NCI-H345 treated with DMSO at 0.1 percent for 48 hours (cell line): Measurements from ENCODE around the gene TCF15.
"Not testable (repeated sequence)": the region's sequence is repeated elsewhere in the genome, so short reads cannot be mapped to it uniquely, and the experiment has no call there.

Experiments
- DNase-seq: peaks from one replicate; lab custom pipeline; 2025; ENCODE audit not compliant: unreplicated experiment; lab: John Stamatoyannopoulos, UW

TCF15 gene

DNA sequence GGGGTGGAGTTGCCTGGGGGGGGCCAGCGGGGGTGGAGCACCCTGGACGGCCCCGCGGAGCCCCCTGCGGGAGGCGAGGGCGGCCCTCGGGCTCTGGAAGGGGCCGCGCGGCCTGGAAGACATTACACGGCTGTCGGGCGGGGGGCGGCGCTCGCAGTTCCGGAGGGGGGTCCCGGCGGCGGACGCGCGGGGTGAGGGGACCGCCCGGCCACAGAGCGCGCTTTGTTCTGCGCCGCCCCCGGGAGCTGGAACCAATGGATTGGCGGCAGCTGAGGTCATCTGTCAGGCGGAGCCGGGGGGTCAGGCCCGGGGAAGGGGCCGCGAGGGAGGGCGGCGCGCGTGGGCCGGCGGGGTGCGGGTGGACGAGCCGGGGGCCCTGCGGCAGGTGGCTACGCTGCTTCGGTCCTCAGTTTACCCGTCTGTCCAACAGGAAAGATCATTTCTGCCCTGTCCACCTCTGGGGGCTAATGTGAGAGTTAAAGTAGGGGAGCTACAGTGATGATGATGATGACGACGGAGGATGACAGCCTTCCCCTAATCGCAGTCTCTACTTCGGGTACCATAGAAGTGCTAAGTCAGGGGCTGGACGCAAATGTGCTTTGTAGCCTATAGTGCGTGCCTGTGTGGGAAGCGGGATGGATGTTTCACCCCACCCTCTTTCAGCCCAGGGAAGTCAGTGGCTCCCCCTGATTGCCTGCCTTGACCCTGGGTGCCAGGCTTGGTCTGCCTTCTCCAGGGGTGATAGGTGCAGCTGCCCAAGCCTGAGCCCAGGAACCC, 32.5 kb upstream of the TCF15 start:
- DNase-seq: no peak

DNA sequence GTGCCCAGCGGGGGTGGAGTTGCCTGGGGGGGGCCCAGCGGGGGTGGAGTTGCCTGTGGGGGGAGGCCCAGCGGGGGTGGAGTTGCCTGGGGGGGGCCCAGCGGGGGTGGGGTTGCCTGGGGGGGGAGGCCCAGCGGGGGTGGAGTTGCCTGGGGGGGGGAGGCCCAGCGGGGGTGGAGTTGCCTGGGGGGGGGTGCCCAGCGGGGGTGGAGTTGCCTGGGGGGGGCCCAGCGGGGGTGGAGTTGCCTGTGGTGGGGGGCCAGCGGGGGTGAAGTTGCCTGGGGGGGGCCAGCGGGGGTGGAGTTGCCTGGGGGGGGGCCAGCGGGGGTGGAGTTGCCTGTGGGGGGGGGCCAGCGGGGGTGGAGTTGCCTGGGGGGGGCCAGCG, 31.9 kb upstream of the TCF15 start:
- not testable (repeated sequence) for DNase-seq

DNA sequence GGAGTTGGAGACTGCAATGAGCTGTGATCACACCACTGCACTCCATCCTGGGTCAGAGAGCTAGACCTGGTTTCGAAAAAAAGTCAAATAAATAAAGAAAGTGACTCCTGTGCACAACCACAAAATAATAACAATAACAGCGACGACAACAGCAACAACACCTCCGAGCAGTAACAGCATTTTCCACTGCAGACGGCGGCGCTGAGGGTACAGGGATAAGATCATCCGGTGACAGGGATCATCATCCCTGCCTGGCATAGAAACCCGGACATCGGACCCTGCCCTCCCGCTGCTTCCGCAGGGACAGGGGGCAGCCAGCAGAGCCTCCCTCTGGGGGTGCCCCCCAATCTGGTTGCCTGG, 31.4 kb upstream of the TCF15 start:
- DNase-seq: no peak

DNA sequence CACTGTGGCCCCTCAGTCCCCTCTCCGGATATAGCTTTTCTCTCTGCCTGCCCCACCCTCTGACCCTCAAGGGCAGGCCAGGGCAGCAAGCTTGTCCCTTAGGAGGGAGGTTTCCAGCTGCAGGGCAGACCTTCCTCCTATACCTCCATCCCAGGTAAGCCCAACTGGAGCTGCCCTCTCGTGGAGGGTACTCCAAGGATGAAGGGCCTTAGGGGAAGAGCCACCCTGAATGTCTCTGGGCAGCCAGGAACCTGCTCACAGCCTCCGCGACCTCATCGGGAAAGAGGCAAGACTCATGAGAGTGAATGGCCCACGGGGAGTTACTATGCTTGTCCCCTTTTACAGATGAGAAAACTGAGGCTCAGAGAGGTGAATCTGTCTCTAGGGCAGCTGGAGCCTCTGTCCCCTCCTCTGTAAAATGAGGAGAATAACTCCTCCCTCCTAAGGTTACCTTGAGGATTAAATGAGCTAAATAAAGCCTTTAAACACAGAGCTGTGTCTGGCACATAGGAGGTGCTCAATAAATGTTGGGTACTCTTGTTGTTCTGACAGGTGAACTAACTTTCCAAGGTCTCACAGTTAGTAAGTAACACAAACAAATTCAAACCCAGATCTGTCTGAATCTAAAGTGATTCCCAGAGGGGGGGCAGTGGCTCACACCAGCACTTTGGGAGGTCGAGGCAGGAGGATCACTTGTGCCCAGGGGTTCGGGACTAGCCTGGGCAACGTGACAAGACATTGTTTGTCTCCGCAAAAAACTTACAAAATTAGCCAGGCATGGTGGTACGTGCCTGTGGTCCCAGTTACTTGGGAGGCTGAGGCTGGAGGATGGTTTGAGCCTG, 30.8 kb upstream of the TCF15 start:
- DNase-seq: no peak

GRCh38 chr20:638579-638978, 28.5 kb upstream of the TCF15 start:
- DNase-seq: no peak

GRCh38 chr20:637559-637958, 27.4 kb upstream of the TCF15 start:
- no peak for DNase-seq

DNA sequence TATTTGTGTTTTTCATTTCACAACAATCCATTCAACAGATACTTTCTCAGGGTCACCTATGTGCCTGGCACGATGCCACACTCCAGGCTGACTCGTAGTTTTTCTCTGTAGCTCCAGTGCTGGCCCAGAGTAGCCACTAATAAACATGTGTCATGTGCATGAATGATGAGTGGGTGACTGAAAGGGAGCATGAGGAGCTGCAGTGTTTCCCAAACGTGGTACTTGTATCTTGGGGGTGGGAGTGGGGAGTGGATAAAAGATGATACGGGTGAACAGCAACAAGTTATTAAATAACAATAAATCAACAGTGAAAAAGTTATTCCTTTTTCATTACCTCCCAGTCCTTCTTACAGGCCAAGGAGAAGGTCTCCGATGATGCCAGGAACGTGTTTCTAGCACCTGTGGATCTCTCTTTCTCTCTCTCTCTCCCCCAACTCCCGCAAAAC, 25.8 kb upstream of the TCF15 start:
- no peak for DNase-seq

GRCh38 chr20:635028-635892, 25.2 kb upstream of the TCF15 start:
- DNase-seq: no peak

DNA sequence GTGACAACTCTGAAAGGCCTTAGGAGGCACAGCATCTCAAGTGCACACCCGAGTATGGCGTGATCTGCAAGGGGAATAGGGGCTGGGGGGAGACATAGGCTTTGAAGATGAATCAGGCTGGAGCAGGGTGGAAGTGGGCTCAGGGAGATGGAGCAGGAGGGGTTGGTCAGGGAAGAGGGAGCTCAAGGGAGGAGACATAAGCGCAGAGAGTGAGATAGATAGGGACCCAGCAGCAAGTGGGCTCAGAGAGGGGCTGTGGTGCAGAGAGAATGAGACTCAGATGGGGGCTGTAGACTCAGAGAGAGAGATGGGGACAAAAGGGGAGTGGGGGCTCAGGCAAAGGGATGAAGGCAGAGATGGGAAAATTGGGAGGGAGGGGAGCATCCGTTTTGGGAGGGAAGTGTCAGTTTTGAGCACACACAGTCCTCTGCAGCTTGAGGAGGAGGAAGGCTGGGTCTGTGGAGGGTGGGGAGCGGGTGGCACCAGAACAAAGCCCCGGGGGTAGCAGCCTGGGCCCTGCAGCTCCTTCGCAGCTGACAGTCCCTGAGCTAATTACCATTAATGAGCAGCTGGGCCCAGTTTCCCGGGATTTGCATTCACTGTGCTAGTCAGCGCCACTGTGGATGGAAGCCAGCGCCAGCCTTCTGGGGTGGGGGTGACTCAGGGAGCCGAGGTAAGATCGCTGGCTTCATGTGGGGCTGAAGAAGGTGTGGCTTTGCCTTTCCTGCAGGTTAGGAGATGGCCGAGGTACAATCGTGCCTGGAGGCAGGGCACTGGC, 24.2 kb upstream of the TCF15 start:
- DNase-seq: no peak

DNA sequence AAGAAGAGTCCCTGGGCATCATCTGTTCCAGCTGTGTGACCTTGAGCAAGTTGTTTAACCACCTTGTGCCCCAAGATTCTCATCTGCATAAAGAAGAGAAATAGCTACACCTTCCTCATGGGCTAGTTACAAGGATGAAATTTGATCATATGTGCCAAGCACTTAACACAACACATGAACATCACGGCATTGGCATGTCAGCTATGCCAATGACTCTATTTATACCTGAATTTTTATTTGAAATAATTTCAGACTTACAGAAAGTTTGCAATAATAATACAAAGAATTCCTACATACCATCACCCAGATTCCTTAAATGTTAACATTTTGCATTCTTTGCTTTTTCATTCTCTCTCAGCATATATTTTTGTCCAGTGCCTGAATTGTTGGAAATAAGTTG, 21.0 kb upstream of the TCF15 start:
- DNase-seq: no peak

DNA sequence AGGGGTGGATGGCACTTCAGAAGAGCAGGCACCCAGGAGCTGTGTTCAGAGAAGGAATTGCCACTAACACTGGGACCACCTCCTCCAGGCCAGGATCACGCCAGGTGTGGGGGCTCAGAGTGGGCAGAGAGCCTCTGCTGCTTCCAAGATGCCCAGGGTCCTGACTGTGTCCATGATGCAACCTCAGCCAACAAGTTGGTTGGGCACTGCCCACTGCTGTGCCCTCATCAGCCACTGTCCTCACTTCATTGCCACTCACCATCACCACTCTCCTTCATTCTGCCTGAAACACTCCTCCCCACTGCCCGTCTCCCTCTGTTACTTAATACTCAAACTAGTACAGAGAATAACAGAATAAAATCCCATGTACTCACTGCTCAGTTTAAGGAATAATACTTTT, 16.5 kb upstream of the TCF15 start:
- DNase-seq: no peak

GRCh38 chr20:625360-625932, 15.3 kb upstream of the TCF15 start:
- no peak for DNase-seq

- DNase-seq: no peak
These were observed 13.6 kb upstream of the TCF15 start for GRCh38 chr20:623704-624103.

- DNase-seq: no peak
These were observed 12.9 kb upstream of the TCF15 start for GRCh38 chr20:623021-623420.

GRCh38 chr20:622161-622560, 12.1 kb upstream of the TCF15 start:
- DNase-seq: no peak

- no peak for DNase-seq
These were observed 11.1 kb upstream of the TCF15 start for GRCh38 chr20:621125-621756.

- DNase-seq: no peak
These were observed 10.1 kb upstream of the TCF15 start for GRCh38 chr20:620246-620645.

DNA sequence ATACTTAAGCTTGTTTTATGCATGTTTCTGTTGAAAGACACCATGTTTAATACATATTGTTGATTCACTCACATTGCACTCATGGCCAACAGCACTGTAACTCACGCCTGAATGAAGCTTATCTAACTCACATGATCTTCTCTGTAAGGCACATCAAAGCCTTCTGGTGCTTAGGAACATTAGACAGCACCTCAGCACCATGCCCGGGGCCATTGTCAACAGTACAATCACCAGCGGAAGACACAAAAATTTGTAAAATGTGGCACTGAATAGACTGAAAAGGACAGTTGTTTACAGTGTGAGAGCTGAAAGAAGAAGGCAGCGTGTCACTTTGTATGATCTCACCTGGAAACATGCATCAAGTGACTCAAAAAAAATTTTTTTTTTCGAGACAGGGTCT, 8.9 kb upstream of the TCF15 start:
- no peak for DNase-seq

DNA sequence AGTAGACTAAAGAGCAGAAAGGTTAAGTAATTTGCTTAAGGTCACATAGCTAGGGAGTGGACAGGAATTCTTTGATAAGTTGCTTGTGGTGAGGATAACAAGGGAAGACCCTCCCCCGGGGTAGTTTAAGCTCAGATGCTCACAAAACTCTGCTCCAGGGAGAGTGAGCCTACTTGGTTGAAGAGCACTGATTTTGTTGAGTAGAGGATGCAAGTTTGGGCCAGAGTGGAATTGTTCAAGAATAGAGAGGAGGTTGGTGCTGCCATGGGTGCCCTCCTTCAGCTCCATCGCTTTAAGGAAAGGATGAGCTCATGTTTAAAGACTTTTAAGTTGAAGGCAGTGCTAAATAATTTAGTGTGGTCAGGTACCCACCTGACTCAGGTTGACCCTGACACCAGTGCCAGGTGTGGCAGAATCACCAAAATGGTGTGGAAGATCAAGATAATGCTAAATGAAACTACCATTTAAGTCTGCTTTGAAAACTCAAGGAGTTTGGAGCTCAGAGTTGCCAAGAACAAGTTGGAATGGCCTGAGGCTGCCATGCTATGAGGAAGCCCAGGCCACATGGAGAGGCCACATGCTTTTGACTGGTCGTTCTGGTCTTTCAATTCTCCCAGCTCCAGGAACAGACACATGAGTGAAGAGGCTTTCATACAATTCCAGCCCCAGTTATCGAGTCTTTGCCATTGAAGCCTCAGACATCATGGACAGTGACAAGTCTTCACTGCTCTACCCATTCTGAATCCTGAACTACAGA, 8.0 kb upstream of the TCF15 start:
- DNase-seq: no peak
